SIG-M5 treated with dmso at 0.1 percent for 504 hours (cell line): ENCODE data around the gene GLTP.

ENCODE experiments used
- DNase-seq: peaks from one replicate; lab custom pipeline; 2025; ENCODE audit not compliant: unreplicated experiment; lab: John Stamatoyannopoulos, UW

Gene GLTP

DNA sequence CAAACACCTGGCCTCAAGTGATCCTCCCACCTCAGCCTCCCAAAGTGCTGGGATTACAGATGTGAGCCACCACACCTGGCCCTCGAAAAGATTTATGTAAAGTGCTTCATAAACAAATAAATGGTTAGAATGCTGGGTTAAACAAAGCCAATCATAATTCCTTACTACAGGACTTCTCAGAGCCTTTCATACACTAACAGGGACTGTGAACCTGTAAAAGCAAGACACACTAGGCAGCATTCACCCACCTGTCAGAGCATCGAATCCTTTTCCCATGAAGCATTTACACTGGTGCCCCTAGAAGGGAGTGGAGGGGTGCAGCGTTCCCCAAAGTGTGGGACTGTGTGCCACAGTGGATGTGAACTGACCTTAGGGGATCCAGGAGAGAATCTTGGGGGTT is 76.7 kb downstream of the GLTP start:
- no peak for DNase-seq

DNA sequence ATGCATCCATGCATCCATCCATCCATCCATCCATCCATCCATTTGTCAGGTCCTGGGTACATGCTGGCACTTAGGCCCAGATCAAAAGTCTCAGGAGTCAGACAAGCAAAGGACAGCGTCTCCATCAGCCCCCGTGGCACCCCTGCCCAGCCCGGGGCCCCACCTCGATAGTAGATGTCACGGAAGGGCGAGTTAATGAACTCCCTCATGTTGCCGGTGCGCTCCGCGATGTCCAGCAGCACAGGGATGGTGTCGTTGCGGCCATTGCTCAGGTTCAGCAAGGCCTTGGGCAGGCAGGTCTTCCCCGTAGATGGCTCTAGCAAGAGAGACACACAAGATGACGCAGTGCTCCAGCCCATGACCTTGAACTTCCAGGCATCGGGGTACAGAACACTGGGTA is 77.5 kb downstream of the GLTP start:
- DNase-seq, result no peak
